OCI-LY3 (cell line): ENCODE data around the gene BCKDHB.

ENCODE experiments used
- EZH2phosphoT487 ChIP-seq: fragments of 200-600 bp; shearing (Covaris generic); IDR thresholded peaks from 2 replicates; pipeline ENCODE4 v1.6.1; 2018; ENCODE audit warnings: antibody characterized with exemption, mixed run types, low read depth
- TF ChIP-seq, protein P1 (sequence below): fragments of 200-600, 300-600 bp; sonication (generic); IDR thresholded peaks from 2 replicates; pipeline ENCODE4 v1.5.1; 2014; ENCODE audit warnings: antibody characterized with exemption, low read length, low read depth

DNA sequence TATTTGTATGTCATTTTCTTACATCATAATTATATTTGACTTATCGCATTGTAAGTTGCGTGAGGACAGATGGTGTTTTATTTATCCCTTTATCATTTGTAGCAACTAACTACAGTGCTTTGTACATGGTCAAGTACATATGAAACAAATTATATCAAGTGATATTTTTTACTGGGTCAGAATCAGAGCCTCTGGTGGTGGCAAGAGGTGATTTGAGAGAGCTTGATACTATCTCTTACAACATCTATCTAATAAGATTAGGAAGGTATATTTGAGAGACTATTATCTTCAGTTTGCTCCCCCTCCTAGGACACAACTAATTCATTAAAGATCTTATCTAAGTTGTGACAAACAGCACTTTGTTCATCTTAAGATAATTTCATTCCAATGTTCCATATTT is 47.7 kb downstream of the BCKDHB start:
- TF ChIP-seq, protein P1, sequence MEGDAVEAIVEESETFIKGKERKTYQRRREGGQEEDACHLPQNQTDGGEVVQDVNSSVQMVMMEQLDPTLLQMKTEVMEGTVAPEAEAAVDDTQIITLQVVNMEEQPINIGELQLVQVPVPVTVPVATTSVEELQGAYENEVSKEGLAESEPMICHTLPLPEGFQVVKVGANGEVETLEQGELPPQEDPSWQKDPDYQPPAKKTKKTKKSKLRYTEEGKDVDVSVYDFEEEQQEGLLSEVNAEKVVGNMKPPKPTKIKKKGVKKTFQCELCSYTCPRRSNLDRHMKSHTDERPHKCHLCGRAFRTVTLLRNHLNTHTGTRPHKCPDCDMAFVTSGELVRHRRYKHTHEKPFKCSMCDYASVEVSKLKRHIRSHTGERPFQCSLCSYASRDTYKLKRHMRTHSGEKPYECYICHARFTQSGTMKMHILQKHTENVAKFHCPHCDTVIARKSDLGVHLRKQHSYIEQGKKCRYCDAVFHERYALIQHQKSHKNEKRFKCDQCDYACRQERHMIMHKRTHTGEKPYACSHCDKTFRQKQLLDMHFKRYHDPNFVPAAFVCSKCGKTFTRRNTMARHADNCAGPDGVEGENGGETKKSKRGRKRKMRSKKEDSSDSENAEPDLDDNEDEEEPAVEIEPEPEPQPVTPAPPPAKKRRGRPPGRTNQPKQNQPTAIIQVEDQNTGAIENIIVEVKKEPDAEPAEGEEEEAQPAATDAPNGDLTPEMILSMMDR: no peak
- TF ChIP-seq EZH2phosphoT487: no peak
